SIG-M5 treated with dmso at 0.1 percent for 504 hours (cell line): Measurements from ENCODE around the gene GLP1R.
A peak's percentile ranks its signal among the peaks of the same experiment; 100 is the strongest.

Experiments
- DNase-seq: peaks from one replicate; lab custom pipeline; 2025; ENCODE audit not compliant: unreplicated experiment; lab: John Stamatoyannopoulos, UW

The GLP1R gene

DNA sequence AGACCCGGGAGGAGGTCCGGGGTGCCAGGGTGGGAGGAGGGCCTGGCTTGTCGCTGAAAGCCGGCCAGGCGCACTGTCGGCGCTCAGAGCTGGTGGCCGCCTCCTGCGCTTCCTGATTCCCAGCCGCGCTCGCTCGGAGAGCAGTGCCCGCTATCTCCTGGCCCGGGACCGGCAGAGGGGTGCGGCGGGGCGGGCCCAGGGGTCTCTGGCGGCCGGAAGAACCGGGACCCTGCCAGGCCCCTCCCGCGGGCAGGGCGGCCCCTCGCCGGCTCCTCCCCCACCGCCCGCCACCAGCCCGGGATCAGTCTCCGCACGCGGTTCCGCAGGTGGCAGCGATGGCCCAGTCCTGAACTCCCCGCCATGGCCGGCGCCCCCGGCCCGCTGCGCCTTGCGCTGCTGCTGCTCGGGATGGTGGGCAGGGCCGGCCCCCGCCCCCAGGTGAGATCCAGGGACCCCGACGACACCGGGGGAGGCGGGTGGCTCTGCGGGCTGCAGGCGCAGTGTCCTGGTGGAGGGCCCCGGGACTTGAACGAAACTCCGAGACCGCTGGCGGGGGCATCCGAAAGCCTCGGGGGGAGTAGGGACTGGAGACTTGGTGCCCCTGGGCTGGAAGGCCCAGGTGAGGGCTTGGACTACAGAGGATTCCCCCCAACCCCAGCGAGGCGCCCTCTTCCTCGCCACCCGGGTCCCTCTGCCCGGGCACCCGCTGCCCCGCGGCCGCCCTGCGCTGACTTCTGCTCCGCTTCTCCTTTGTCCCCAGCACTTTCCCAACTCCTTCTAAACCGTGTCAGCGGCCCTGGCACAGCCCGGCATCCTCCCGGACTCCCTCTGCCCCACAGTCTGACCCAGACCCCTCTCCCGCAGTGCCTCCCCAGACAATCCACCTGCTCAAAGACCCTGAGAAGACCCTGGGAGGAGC lies at the start of gene GLP1R:
GLP1R (plus strand) TSS at position 301 of the 919 bp plus-strand sequence; CDS start at position 361, 60 bp downstream.
- DNase-seq: no peak

DNA sequence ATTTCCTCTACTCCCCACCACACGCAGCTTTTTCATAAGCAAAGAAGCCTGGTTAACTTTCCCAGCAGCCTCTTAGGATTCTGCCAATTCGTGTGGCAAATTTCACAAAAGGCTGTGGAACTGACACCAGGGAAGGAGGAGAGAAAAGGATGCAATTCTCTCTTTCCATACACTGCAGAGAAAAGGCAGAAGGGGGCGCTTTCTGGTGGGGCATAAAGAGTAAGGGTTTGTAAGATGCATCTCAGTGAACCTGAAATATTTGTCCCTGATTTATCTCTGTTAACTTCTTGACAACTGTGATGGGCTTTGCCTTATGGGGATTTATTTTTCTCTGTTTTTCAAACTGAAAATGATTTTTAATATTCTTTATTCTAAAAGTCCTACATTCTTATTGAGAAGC lies 45.5 kb upstream of the GLP1R start:
- peak; percentile 0 for DNase-seq

DNA sequence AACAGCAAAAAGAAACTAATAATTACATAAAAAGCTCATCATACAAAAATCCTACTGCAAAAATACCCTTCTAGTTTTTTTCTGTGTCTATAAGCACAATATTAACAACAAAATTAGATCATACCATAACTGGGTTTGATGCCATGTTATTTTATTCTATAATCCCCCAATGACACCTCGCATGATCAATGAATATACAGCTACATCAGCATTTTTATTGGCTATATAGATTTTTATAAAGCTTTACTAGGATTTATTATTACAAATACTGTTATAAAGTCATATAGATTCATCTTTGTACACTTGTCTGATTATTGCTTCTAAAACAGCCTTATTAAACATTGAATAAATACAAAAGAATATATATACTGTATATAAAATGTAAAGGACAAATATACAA lies 45.1 kb upstream of the GLP1R start:
- DNase-seq: no peak

DNA sequence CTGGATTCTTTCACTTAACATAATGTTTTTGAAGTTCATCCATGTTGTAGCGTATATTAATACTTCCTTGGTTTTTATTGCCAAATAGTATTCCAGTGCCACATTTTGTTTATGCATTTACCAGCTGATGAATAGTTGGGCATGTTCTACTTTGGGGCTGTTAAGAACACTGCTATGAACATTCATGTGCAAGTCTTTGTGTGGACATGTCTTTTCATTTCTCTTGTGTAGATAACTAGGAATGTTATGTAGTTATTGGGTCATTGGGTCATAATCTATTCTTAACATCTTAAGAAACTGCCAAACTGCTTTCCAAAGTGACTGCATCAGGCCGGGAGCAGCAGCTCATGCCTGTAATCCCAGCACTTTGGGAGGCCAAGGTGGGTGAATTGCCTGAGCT lies 43.8 kb upstream of the GLP1R start:
- no peak for DNase-seq

DNA sequence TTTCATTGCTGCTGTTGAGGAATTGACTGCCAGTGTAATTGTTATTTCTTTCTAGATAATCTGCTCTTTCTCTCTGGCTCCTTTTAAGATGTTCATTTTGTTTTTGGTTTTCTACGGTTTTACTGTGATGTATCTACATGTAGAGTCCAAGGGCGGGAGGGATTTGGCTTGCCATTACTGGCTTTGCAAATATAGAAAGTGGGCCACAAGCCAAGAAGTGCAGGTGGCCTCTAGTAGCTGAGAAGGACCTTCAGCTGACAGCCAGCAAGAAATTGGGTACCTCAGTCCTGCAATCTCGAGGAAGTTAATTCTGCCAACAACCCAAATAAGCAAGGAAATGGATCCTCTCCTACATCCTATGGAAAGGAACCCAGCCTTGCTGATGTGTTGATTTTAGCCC lies 42.8 kb upstream of the GLP1R start:
- no peak for DNase-seq

DNA sequence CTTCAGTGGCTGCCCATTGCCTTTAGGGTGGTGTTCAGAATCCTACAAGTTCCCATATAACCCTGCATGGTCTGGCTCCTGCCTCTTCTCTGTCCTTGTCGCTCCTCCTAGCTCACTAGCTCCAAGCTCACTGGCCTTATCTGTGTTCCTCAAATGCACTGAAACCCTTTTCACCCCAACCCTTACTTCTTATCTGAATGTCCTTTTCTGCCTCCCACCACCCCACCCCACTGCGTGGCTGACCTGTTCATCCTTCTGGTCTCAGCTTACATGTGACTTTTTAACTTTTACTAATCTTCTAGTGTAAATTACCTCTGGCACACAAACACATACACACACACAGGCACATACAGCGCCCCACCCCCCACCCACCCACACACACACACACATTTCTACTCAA lies 41.0 kb upstream of the GLP1R start:
- DNase-seq: no peak

DNA sequence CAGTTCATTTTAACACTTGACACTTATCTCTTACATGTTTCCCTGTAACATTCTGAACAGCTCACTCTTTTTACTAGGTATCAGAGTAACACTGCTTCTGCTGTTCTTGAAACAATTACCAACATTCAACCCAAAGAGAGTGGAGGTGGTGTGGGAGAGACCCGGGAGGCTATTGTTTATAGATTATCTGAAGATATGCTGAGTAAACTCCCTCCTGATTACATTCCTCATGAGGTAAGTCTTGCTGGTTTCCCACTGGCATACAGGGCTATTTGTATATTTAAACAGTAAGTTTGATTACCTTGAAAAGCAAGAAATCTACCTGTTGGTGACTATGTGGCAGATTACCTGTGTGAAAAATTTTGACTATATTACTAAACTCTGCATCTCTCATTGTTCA lies 39.8 kb upstream of the GLP1R start:
- DNase-seq: no peak

DNA sequence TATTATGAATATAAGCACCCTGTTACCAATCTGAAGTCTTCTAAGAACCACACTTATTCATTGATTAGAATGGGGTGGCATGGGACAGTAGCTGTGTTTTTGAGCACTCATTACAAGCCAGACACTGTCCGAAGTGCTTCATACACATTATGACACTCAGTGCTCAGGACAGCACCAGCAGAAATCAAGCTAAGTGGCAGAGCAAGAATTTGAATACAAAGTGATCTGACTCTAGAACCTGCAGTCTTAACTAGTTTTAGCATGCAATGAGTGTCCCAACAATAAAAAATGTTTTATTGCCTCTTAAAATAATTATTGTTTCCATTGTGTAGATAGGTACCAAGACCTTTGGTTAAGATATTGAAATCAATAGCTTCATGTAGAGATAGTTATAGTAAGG lies 39.1 kb upstream of the GLP1R start:
- no peak for DNase-seq

DNA sequence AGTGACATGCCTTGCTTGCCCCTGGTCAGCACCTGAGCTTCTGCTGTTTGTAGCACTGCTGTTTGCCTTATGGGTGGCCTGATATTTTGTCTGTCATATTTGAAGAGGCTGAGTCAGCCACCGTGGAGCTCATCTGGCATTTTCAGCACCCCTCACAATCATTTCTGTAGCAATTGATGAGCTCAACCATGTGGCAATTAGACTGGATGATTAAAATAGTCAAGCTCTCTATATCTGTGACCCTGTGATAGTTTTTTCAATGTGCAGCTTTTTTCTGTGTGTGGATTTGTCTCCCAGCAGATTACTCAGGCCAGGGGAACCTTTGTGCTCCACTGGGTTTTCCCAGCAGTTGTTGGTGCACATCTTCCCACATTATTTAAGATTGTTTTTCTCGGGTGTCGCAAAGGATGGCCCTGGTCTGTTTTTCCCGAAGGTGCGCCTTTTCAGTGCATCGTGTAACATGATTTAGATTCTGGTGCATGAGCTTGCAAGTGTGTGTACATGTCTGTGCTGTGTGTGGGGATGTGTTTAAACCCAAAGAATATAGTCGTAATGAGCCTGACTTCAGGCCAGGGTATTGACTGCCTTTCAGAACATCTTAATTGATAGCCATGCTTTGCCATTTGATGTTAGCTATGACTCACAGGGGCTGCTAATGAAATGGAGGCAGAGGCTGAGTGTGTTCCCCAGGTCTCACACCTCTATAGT lies 31.6 kb upstream of the GLP1R start:
- DNase-seq: no peak

DNA sequence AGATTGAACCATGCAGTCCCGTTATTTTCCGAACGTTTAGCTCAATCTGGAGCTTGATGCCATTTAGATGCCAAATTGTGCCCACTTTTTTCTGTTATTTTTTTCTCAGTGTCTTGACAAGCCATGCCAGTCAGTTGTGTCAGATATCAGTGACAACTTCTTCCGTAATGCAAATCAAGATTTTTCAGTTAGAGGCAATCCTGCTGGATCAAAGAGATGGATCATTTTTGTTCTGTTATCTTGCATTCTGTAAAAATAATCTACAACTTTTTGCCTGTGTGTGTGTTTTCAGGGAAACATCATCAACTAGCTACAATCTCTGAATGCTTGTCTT lies 31.1 kb upstream of the GLP1R start:
- DNase-seq: no peak

DNA sequence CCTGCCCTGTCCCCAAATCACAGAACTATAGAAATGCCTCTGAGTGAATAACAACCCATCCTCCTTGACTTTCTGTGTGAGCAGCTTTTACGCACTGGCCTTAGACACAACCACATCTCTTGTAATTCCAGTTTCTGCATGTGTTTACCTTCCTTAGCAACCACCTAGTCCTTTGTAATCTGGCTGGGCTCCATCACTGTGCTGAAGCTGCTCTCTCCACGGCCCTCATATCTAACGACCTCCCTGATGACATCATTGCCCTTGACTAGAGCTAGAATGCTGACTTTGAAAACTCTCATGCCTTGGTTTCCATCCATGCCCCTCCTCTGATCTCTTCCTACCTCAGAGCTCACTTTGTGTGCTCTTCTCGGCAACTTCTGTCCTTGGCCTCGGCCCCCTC lies 30.5 kb upstream of the GLP1R start:
- no peak for DNase-seq

DNA sequence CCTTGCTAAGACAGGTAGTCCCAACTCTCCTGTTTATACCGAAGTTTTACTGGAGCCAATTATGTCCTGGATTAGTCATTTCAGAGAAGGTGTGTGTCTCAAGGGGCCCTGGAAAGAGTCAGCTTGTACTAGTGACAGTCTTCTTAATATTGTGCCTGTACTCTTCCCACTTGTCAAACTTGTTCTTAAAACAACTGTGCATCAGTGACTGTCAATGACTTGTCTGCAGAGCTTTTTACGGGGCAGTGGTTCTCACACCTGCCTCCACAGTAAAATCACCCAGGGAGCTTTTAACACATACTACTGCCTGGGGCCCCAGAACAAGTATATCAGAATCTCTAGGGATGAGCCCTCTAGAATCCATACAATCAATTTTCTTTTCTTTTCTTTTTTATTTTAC lies 28.4 kb upstream of the GLP1R start:
- DNase-seq: no peak

DNA sequence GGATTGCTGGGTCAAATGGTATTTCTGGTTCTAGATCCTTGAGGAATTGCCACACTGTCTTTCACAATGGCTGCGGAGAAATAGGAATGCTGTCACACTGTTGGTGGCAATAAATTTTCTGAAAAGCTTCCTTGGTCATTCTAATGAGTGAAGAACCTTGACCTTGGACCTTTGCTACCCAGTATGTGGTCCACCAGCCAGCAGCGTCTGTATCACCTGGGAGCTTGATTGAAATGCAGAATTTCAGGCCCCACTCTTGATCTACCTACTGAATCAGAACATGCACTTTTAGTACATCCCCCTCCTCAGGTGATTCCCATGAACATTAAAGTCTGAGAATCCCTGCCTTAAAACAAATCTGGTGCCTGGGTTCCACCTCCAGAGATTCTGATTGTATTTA lies 27.5 kb upstream of the GLP1R start:
- DNase-seq: no peak

DNA sequence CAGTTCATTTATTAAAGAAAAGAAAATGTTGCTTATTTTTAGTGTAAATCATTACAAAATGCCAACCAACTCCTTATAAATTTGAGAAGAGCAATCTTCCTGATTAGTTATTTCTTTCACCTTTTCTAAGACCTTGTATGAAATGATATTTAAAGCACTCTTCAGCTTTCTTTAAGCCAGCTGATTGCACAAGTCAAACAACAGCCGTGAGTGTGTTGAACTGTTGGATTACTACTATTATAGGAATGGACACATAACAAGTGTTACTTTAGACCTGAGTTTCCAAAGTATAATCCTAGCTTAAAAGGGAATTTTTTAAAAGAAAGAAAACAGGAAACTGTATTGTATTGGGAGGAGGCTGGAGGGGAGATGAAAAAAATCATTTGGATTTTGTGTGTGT lies 26.8 kb upstream of the GLP1R start:
- DNase-seq: no peak

DNA sequence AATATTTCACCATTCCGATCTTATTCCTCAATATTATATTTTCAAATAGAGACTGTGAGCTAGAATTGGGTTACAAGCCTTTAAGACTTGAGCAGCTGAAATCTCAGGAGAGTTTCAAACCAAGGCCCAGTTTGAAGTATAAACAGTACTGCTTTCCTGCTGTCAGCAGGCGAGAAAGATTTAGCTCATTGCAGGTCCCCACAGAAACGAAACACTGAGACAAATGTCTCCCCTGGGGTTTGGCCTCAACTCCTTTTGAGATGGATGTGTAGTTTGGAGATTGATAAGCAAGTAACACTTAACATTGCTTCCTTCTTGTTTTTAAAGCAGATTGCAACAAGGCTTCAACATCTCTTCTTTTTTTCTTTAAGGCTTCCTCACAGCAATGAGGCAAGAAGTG lies 22.4 kb upstream of the GLP1R start:
- DNase-seq: no peak

DNA sequence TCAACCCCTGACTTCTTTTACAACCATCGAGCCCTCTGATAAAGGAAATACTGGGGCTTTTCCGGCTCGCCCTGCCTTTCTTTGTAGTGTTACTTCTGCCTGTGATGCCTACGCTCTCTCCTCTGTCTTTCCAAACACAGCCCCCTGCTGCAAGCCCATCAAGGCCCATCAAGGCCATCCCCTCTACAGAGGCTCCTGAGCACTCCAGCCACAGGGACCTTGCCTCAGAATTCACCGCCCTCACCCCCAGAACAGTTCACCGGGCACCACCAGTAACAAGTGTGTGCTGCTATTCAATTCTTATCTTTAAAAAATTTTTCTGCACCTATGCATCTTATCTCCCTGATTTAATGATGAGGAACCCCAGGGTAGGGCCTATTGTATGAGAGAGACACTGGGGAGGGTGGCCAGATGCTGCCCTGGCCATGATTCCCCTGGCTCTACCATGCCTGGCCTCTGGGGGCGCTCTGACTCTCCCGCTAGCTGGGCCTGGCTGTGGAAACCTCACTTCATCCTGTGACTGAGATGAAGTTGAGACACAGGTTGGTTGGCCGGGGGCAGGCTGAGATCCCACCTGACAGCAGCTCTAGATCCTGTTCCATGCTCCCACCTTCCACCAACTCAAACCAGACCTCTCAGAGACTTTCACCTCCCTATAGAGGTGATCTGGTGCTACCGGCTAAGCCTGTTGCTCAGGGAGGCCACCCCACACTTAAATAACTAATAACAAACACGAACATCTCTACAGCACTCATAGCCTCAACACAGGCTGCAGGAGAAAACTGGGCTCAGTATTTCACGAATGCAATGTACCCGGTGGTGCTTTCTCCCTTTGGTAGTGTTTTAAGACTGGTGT lies 19.2 kb upstream of the GLP1R start:
- peak; percentile 3 for DNase-seq

DNA sequence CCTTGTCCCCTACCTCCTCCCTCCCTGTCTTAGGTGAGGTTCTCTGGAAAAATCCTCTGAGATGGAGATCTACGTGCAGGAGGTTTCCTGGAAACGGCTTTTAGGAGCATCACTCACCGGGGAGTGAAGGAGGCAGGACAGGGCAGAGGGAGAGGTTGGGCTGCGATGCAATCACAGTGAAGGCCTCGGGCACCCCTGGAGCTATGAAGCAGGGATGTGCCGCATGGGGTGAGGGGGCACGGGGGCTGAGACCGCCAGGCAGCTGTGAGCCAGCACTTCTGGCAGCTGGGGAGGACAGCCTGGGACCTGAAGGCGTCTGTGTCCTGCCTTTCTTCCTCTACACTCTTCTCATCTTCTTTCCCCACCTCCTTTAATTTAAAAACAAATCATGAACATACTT lies 12.9 kb upstream of the GLP1R start:
- DNase-seq: no peak

DNA sequence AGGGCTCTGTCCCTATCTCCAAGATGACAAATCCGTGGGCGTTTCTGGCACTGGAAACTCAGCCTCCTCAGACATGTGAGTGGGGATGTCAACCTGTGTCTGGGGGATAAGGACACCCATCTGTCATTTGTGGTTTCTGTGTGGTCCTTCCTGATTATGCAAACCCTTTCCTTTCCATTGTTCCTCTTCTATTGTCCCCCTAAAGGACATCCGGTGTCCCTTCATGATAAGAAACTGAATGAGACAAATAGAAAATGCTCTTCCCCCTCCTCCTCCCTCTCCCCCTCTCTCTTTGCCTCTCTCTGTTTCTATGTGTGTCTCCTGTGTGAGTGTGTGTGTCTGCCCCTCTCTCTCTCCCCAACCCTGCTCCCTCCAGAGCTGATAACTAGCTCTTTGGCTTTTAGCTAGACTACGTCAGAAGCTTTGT lies 11.5 kb upstream of the GLP1R start:
- DNase-seq: no peak

DNA sequence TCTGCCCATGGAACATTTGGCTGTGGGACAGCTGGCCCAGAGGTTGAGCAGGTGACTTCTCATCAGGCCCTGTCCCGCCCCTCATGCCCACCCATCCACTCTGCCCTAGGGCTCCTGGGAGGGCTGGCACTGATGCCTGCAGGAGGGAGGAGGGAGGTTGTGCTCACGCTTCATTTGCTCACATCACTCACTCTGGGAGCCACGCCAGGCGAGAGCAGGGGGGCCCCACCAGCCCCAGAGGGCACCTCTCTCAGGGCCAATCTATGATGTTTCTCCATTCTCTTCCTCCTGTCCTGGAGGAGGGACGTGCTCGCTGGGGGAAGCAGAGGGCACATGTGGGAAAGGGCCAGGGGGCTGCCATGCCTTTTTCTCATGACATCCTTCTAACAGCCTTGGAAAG lies 10.9 kb upstream of the GLP1R start:
- DNase-seq: no peak

DNA sequence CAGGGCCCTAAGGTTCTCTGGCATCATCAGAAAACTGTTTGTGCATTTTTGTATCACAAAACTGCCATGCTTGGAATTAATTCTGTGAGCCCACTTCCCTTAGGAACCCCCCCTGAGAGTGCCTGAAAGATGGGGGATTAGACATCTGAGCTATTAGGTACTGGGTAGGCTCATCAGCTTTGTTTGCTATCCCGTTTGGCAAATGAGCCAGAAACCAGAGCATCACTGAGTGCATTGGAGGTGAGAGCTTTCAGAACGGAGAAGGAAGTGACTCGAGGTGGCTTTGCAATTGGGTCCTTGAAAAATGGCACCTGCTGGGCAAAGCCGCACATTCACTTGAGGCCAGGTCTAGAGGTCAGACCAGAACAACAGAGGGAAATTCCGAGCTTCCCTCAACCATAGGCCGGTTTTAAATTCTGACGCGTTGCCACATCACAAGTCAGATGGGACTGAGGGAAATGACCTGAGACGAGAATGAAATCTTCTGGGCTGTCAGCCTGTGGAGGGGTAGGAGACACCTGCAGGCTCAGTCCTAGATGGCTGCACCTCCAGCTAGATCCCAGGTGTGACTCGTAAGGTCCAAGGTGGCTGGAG lies 8.4 kb upstream of the GLP1R start:
- no peak for DNase-seq

DNA sequence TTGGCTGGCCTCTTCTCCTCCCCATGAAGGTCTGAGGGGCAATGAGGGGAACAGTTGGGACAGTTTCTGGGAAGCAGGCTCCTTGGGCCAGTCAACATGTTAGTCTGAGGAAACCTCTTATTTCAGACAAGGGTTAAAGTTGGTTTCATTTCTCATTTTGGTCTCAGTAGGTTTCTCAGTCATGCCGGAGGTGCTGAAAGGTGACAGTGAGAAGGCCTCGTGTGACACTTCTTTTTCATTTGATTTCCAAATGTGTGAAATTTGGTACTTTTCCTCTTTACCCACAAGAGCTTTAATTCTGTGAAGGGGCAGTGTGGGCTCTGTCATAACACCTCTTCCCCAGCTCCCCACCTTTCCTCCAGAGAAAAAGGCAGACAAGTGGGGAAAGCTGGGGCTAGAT lies 7.5 kb upstream of the GLP1R start:
- DNase-seq: no peak
